OCI-LY7 (cell line): ENCODE measurements around the gene PFKFB1. TPM values are rescaled to one million over a fixed set of nuclear protein-coding genes. Genes with fewer than 3 reads are reported as not detected.

Experiments used
- BruUV-seq: library from RNA; stranded (reverse); fragments of 400-500 nt; replicated peaks from 2 replicates; lab custom pipeline; 2021; lab: Mats Ljungman, UMichigan
- CTCF ChIA-PET: fragments of 300-600 bp; sonication (Branson Sonifier 250); formaldehyde crosslinking; loops from one replicate; lab custom pipeline; 2022; ENCODE audit warnings: antibody characterized with exemption; ENCODE audit not compliant: unreplicated experiment; lab: Charles Lee
- POLR2A ChIA-PET: fragments of 300-600 bp; sonication (Branson Sonifier 250); formaldehyde crosslinking; loops from one replicate; lab custom pipeline; 2022; ENCODE audit warnings: antibody characterized with exemption; lab: Charles Lee
- DNase-seq: peaks from one replicate; pipeline ENCODE4 v3.0.0-alpha.2; 2015; ENCODE audit warnings: low spot score
- H2AFZ ChIP-seq: fragments of 200-600 bp; sonication (generic), shearing (Covaris generic); 2 replicates; pipeline ENCODE4 v1.6.1; 2014; ENCODE audit warnings: mild to moderate bottlenecking, antibody characterized with exemption, low read length, moderate library complexity
- H3K27ac ChIP-seq: fragments of 200-600 bp; sonication (generic); 2 replicates; pipeline ENCODE4 v1.5.1; 2014; ENCODE audit warnings: mixed run types, low read depth, mild to moderate bottlenecking, moderate library complexity, low read length, inconsistent platforms; ENCODE audit not compliant: poor library complexity, severe bottlenecking
- H3K36me3 ChIP-seq: fragments of 200-600 bp; sonication (generic); 2 replicates; pipeline ENCODE4 v1.6.1; 2014; ENCODE audit warnings: mild to moderate bottlenecking, antibody characterized with exemption, low read length, moderate library complexity, mixed read lengths; ENCODE audit not compliant: insufficient read depth
- H3K4me1 ChIP-seq: fragments of 200-600 bp; sonication (generic); 2 replicates; pipeline ENCODE4 v1.5.1; 2014; ENCODE audit warnings: mild to moderate bottlenecking, low read length; ENCODE audit not compliant: insufficient read depth, poor library complexity, severe bottlenecking
- H3K4me2 ChIP-seq: fragments of 200-600 bp; sonication (generic); 2 replicates; pipeline ENCODE4 v1.6.1; 2014; ENCODE audit warnings: mild to moderate bottlenecking, low read length
- H3K4me3 ChIP-seq: fragments of 200-600 bp; sonication (generic); 2 replicates; pipeline ENCODE4 v1.5.1; 2014; ENCODE audit warnings: mild to moderate bottlenecking, low read depth, low read length; ENCODE audit not compliant: poor library complexity, severe bottlenecking
- H3K79me2 ChIP-seq: fragments of 200-600 bp; sonication (generic); 2 replicates; pipeline ENCODE4 v1.6.1; 2016; ENCODE audit warnings: low read depth, mild to moderate bottlenecking, low read length, moderate library complexity, mixed read lengths; ENCODE audit not compliant: insufficient read depth
- H3K9me2 ChIP-seq: fragments of 200-600 bp; sonication (generic); 2 replicates; pipeline ENCODE4 v1.6.1; 2016; ENCODE audit warnings: mild to moderate bottlenecking, low read length, mixed read lengths; ENCODE audit not compliant: insufficient read depth
- H3K9me3 ChIP-seq: fragments of 200-600 bp; sonication (generic); 2 replicates; pipeline ENCODE4 v1.6.1; 2014; ENCODE audit warnings: mild to moderate bottlenecking, mixed run types, low read length, mixed read lengths
- H4K20me1 ChIP-seq: fragments of 200-600 bp; sonication (generic); 2 replicates; pipeline ENCODE4 v1.6.1; 2014; ENCODE audit warnings: mild to moderate bottlenecking, antibody characterized with exemption, low read length, moderate library complexity, mixed read lengths; ENCODE audit not compliant: insufficient read depth
- CTCF ChIP-seq: fragments of 200-600 bp; sonication (generic); conservative IDR thresholded peaks from 2 replicates; pipeline ENCODE4 v1.5.1; 2014; ENCODE audit warnings: mild to moderate bottlenecking, antibody characterized with exemption, low read length, moderate library complexity, mixed read lengths
- EZH2phosphoT487 ChIP-seq: fragments of 200-600 bp; sonication (generic); IDR thresholded peaks from 2 replicates; pipeline ENCODE4 v1.6.1; 2018; ENCODE audit warnings: low read depth, borderline replicate concordance, mild to moderate bottlenecking, mixed run types, antibody characterized with exemption, low read length, moderate library complexity, mixed read lengths
- intact Hi-C: fragments of 100-400 bp; cut with micrococcal nuclease; formaldehyde crosslinking; loops from one replicate; pipeline ENCODE4 v1.10.0; 2022; ENCODE audit not compliant: unreplicated experiment
- total RNA-seq, 2 experiments: library from RNA; depleted of rRNA in 1 of 2; stranded (reverse); fragments of >200 nt in 1 of 2; shearing (Covaris generic) in 1 of 2; gene quantifications; 2 replicates each; pipeline ENCODE4 v1.2.3, GENCODE V29; 2014 to 2022

Gene PFKFB1
- total RNA-seq, 2 experiments from 2014 or later = 0.72 to 0.76 TPM

DNA sequence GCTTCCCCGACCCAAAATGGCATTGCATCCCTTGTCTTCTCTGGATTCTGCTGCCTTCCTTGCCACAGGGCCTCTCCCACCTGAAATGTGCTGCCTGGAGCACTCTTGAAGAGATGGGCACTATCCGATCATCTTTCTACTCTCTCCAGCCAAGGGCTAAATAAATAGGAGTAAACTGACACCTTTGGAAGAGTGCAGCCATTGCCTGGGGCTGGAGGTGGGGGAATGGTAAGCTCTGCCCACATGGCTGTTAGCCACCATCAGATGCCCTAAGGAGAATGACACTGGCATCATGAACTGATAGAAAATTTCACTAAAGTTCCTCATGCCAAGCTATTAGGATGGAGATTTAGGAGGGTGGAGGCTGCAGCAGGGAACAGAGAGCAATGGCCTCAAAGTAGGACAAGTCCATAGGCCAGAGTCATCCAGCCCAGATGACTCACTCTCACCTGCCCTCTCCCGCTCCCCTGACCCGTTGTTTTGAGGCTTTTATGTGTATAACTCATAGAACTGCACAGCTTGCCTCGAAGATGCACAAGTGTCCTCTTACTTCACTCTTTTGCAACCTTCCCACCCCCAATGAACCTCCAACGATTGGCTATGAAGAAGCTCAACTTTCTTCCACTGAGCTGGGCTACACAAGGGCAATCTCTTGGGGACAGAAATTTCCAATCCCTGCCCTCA, 822 bp upstream of the PFKFB1 start:
- CTCF ChIA-PET = interaction anchor here (0.6 kb wide), 1 partner anchor 1591 kb away, joined by 3 read pairs; no protein-coding TSS in a partner anchor
- no peak overlapping the region for H2AFZ ChIP-seq
- no TSS peak for BruUV-seq
- POLR2A ChIA-PET = no interaction called here
- no peaks in the 10 kb centered on the region for H3K9me3 ChIP-seq
- no peaks in the 10 kb centered on the region for H4K20me1 ChIP-seq
- no peaks in the 10 kb centered on the region for H3K36me3 ChIP-seq
- TF ChIP-seq EZH2phosphoT487 (no peak), CTCF (no peak)
- no peak overlapping the region for H3K27ac ChIP-seq
- no peak overlapping the region for H3K4me3 ChIP-seq
- H3K79me2 ChIP-seq = no peaks in the 10 kb centered on the region
- H3K4me2 ChIP-seq = no peak overlapping the region
- H3K4me1 ChIP-seq = peaks cover 6% of the 10 kb centered on the region
- no peaks in the 10 kb centered on the region for H3K9me2 ChIP-seq
- DNase-seq = no peak
- intact Hi-C loops = no loop called here

- H3K4me2 ChIP-seq = no peak overlapping the region
- H3K36me3 ChIP-seq = no peaks in the 10 kb centered on the region
- no peak for TF ChIP-seq CTCF
- no peak for TF ChIP-seq EZH2phosphoT487
- no peaks in the 10 kb centered on the region for H3K4me1 ChIP-seq
- H3K9me2 ChIP-seq = no peaks in the 10 kb centered on the region
- ChIA-PET CTCF (no interaction called here), POLR2A (no interaction called here)
- H3K27ac ChIP-seq = no peak overlapping the region
- no peak for DNase-seq
- H2AFZ ChIP-seq = no peak overlapping the region
- H3K4me3 ChIP-seq = no peak overlapping the region
- BruUV-seq = no TSS peak
- no peaks in the 10 kb centered on the region for H3K9me3 ChIP-seq
- H3K79me2 ChIP-seq = no peaks in the 10 kb centered on the region
- no peaks in the 10 kb centered on the region for H4K20me1 ChIP-seq
- intact Hi-C loops = no loop called here
Observed at GRCh38 chrX:54992911-54993622, 921 bp downstream of the PFKFB1 start.

DNA sequence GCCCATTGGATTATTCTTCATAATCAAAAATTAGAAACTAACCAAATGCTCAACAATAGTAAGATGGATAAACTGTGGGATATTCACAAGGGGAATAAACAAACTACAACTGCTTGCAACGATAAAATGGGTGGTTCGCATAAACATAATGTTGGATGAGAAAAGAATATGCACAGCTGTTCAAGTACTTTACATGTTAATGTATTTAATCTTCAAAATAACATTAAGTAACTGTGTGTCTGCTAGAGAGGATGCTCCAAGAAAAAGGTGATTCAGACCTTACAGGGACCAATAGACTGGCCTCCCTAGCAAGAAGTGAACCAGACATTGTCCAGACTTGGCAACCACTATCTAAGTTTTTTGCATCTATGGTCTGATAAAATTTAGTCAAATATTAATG, 2.3 kb downstream of the PFKFB1 start:
- BruUV-seq = no TSS peak
- CTCF ChIA-PET = no interaction called here
- no peak overlapping the region for H2AFZ ChIP-seq

More for the DNA sequence above, 2.3 kb downstream of the PFKFB1 start:
- intact Hi-C loops = no loop called here
- Histone ChIP-seq H4K20me1 (no peaks in the 10 kb centered on the region), H3K79me2 (no peaks in the 10 kb centered on the region), H3K9me2 (no peaks in the 10 kb centered on the region), H3K27ac (no peak overlapping the region), H3K4me2 (no peak overlapping the region), H3K36me3 (no peaks in the 10 kb centered on the region), H3K4me3 (no peak overlapping the region), H3K4me1 (no peaks in the 10 kb centered on the region), H3K9me3 (no peaks in the 10 kb centered on the region)
- POLR2A ChIA-PET = no interaction called here
- DNase-seq = no peak
- TF ChIP-seq CTCF = no peak
- TF ChIP-seq EZH2phosphoT487 = no peak
